Fibroblast of pulmonary artery (primary cell): ENCODE measurements around the gene S100A11.

Source experiments
- DNase-seq: peaks from one replicate; pipeline ENCODE4 v3.0.0-alpha.2; 2010; ENCODE audit warnings: low read depth
- H3K4me3 ChIP-seq: replicated peaks from 2 replicates; pipeline ENCODE4 v1.5.1; 2011; ENCODE audit warnings: low read depth, mild to moderate bottlenecking, control low read depth, low read length, moderate library complexity
- CTCF ChIP-seq: IDR thresholded peaks from 2 replicates; pipeline ENCODE4 v1.5.1; 2011; ENCODE audit warnings: mild to moderate bottlenecking, control low read depth, low read length, inconsistent platforms; ENCODE audit errors: missing control alignments

Gene S100A11

GRCh38 chr1:152067150-152067549 is 30.3 kb upstream of the S100A11 start:
- no peak for TF ChIP-seq CTCF
- DNase-seq, result no peak
- H3K4me3 ChIP-seq, result no peak overlapping the region

GRCh38 chr1:152061952-152062351 is 25.1 kb upstream of the S100A11 start:
- no peak for DNase-seq
- no peak overlapping the region for H3K4me3 ChIP-seq
- no peak for TF ChIP-seq CTCF

GRCh38 chr1:152053375-152053774 is 16.6 kb upstream of the S100A11 start:
- no peak for TF ChIP-seq CTCF
- DNase-seq, result no peak
- no peak overlapping the region for H3K4me3 ChIP-seq

- DNase-seq, result peak; percentile 85
- peak; percentile 87 for TF ChIP-seq CTCF
- H3K4me3 ChIP-seq, result no peak overlapping the region
Measured at GRCh38 chr1:152052606-152053005, 15.8 kb upstream of the S100A11 start.

GRCh38 chr1:152050886-152051675 is 14.3 kb upstream of the S100A11 start:
- TF ChIP-seq CTCF, result no peak
- DNase-seq, result no peak
- H3K4me3 ChIP-seq, result no peak overlapping the region

GRCh38 chr1:152049291-152050083 is 12.7 kb upstream of the S100A11 start:
- peak; percentile 88 for DNase-seq
- H3K4me3 ChIP-seq, result no peak overlapping the region

More at GRCh38 chr1:152049291-152050083, 12.7 kb upstream of the S100A11 start:
- no peak for TF ChIP-seq CTCF
